Neural crest cell (in vitro differentiated cells): ENCODE measurements around the gene EFCAB12. TPM values are rescaled to one million over a fixed set of nuclear protein-coding genes. Genes with fewer than 3 reads are reported as not detected.

Source experiments
- DNase-seq: peaks from one replicate; pipeline ENCODE4 v3.0.0; 2021; ENCODE audit warnings: low read depth, mixed read lengths, low spot score
- H3K27ac Mint-ChIP-seq: one replicate; pipeline ENCODE4 v1.8.0; 2021; ENCODE audit warnings: mild to moderate bottlenecking, mixed read lengths; ENCODE audit not compliant: unreplicated experiment
- H3K27me3 Mint-ChIP-seq: 2 replicates; pipeline ENCODE4 v1.8.0; 2021; ENCODE audit warnings: low read depth, mild to moderate bottlenecking, mixed read lengths
- H3K36me3 Mint-ChIP-seq: 2 replicates; pipeline ENCODE4 v1.8.0; 2021; ENCODE audit warnings: low read depth, mild to moderate bottlenecking, mixed read lengths
- H3K4me1 Mint-ChIP-seq: 2 replicates; pipeline ENCODE4 v1.8.0; 2021; ENCODE audit warnings: mixed read lengths
- H3K4me3 Mint-ChIP-seq: one replicate; pipeline ENCODE4 v1.8.0; 2021; ENCODE audit warnings: mild to moderate bottlenecking, mixed read lengths
- H3K9me3 Mint-ChIP-seq: 2 replicates; pipeline ENCODE4 v1.8.0; 2021; ENCODE audit warnings: mixed read lengths
- total RNA-seq: library from RNA; stranded (reverse); gene quantifications from 2 replicates; pipeline ENCODE4 v1.2.1, GENCODE V29; 2021
- TF ChIP-seq, protein P1 (sequence below): fragments of 200-600 bp; sonication (generic); conservative IDR thresholded peaks from 2 replicates; pipeline ENCODE4 v1.5.0; 2021; ENCODE audit warnings: antibody characterized with exemption, mild to moderate bottlenecking

EFCAB12 gene
- total RNA-seq, 1 donor from 2014 or later = 3.1 TPM

- peaks cover 16% of the 10 kb centered on the region for H3K36me3 Mint-ChIP-seq
- no peak overlapping the region for H3K27ac Mint-ChIP-seq
- no peaks in the 10 kb centered on the region for H3K27me3 Mint-ChIP-seq
- no peaks in the 10 kb centered on the region for H3K4me1 Mint-ChIP-seq
- TF ChIP-seq, protein P1, sequence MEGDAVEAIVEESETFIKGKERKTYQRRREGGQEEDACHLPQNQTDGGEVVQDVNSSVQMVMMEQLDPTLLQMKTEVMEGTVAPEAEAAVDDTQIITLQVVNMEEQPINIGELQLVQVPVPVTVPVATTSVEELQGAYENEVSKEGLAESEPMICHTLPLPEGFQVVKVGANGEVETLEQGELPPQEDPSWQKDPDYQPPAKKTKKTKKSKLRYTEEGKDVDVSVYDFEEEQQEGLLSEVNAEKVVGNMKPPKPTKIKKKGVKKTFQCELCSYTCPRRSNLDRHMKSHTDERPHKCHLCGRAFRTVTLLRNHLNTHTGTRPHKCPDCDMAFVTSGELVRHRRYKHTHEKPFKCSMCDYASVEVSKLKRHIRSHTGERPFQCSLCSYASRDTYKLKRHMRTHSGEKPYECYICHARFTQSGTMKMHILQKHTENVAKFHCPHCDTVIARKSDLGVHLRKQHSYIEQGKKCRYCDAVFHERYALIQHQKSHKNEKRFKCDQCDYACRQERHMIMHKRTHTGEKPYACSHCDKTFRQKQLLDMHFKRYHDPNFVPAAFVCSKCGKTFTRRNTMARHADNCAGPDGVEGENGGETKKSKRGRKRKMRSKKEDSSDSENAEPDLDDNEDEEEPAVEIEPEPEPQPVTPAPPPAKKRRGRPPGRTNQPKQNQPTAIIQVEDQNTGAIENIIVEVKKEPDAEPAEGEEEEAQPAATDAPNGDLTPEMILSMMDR = no peak
- H3K4me3 Mint-ChIP-seq = no peak overlapping the region
- no peaks in the 10 kb centered on the region for H3K9me3 Mint-ChIP-seq
- no peak for DNase-seq
Measured at GRCh38 chr3:129473067-129473768, 44.8 kb upstream of the EFCAB12 start.

DNA sequence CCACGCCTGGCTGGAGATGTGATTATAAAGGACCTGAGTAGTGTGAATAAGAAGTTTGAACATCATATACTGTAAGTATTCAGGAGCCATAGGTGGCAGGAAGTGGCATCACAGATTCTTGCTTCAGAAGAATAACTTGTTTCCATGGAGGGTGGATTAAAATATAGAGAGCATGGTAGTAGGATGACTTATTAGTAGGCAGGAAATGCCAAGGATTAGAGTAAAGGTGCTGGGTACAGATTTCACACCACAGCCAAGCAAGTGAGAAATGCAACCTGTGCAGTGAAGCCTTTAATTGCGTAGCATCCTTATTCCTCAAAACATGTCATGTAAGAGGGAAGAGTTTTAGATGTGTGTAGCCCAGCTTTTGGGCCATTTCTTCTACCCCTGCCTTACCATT lies 42.4 kb upstream of the EFCAB12 start:
- Mint-ChIP-seq H3K9me3 (no peaks in the 10 kb centered on the region), H3K4me3 (no peak overlapping the region), H3K36me3 (peaks cover 8% of the 10 kb centered on the region), H3K27ac (no peak overlapping the region), H3K27me3 (no peaks in the 10 kb centered on the region), H3K4me1 (no peaks in the 10 kb centered on the region)
- DNase-seq = no peak
- TF ChIP-seq, protein P1 = no peak

GRCh38 chr3:129469026-129469425 lies 40.6 kb upstream of the EFCAB12 start:
- TF ChIP-seq, protein P1 = no peak
- no peak for DNase-seq
- Mint-ChIP-seq H3K27ac (no peak overlapping the region), H3K4me3 (no peak overlapping the region), H3K4me1 (peaks cover 2% of the 10 kb centered on the region), H3K27me3 (no peaks in the 10 kb centered on the region), H3K36me3 (peaks cover 8% of the 10 kb centered on the region), H3K9me3 (no peaks in the 10 kb centered on the region)

DNA sequence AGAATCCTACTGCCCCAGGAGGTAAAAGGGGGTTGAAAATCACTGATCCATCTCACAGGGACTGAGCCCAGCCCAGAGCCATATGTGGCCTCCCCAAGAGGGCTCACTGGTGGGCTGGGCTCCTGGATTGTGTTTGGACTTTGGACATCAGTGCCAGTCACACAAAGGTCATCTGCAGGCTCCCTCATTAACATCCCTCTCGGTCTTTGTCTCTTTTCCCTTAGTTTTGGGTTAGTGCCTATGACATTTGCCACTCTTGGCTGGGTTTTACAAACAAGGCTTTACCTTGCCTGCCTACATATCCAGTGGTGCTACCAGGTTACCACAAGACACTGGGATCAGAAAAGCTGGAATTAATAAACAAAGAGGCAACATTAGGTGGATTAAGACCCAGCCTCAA lies 39.5 kb upstream of the EFCAB12 start:
- H3K4me1 Mint-ChIP-seq = peaks cover 12% of the 10 kb centered on the region
- no peaks in the 10 kb centered on the region for H3K27me3 Mint-ChIP-seq
- no peak overlapping the region for H3K4me3 Mint-ChIP-seq
- H3K27ac Mint-ChIP-seq = no peak overlapping the region
- TF ChIP-seq, protein P1 = no peak
- H3K36me3 Mint-ChIP-seq = peaks cover 8% of the 10 kb centered on the region
- no peaks in the 10 kb centered on the region for H3K9me3 Mint-ChIP-seq
- DNase-seq = no peak

- Mint-ChIP-seq H3K27ac (no peak overlapping the region), H3K27me3 (no peaks in the 10 kb centered on the region), H3K4me3 (no peak overlapping the region), H3K4me1 (peaks cover 15% of the 10 kb centered on the region), H3K36me3 (peaks cover 3% of the 10 kb centered on the region), H3K9me3 (no peaks in the 10 kb centered on the region)
- TF ChIP-seq, protein P1 = no peak
- DNase-seq = no peak
Measured at GRCh38 chr3:129463716-129464115, 35.3 kb upstream of the EFCAB12 start.
